ENCODE data around the gene DAPP1. TPM values are rescaled to one million over a fixed set of nuclear protein-coding genes. Genes with fewer than 3 reads are reported as not detected.
"Not testable (repeated sequence)": the region's sequence is repeated elsewhere in the genome, so short reads cannot be mapped to it uniquely, and the experiment has no call there.

DAPP1 gene
- total RNA-seq = 0.74 TPM
- long read RNA-seq = 0 reads

- Histone ChIP-seq H3K27ac (replicated peaks) (peak within 1 kb of the TSS; percentile 42), H3K27me3 (ENCODE audit: low read depth) (peaks cover 6% of the 10 kb centered on the region), H3K36me3 (no peaks in the 10 kb centered on the region), H3K4me1 (peaks cover 16% of the 10 kb centered on the region), H3K4me3 (peak within 1 kb of the TSS; percentile 27), H3K9me3 (replicated peaks) (no peaks in the 10 kb centered on the region)
- TF ChIP-seq CTCF (IDR thresholded peaks at IDR 0.05; ENCODE audit: borderline replicate concordance) = no peak
- intact Hi-C loops (cut with micrococcal nuclease) = no loop called here
- DNase-seq = peak; percentile 17
Measured at GRCh38 chr4:99816545-99817308, at the start of gene DAPP1. Gene DAPP1, plus strand, starts transcription at chr4:99816827. Its CDS starts 87 bp downstream, at chr4:99816914.

- H3K9me3 ChIP-seq (replicated peaks) = peaks cover 17% of the 10 kb centered on the region
- H3K4me1 ChIP-seq; DNase-seq; H3K27ac ChIP-seq (replicated peaks); H3K4me3 ChIP-seq; H3K27me3 ChIP-seq (ENCODE audit: low read depth); H3K36me3 ChIP-seq; intact Hi-C loops (cut with micrococcal nuclease): not testable (repeated sequence)
Measured at GRCh38 chr4:99770842-99771241, 45.8 kb upstream of the DAPP1 start.

- intact Hi-C loops (cut with micrococcal nuclease) = no loop called here
- H3K27me3 ChIP-seq (ENCODE audit: low read depth) = no peaks in the 10 kb centered on the region
- peaks cover under 1% of the 10 kb centered on the region for H3K9me3 ChIP-seq (replicated peaks)
Measured at GRCh38 chr4:99783940-99784339, 32.7 kb upstream of the DAPP1 start.

GRCh38 chr4:99784842-99785241 is 31.8 kb upstream of the DAPP1 start:
- DNase-seq = no peak

More at GRCh38 chr4:99783940-99784339, 32.7 kb upstream of the DAPP1 start:
- no peaks in the 10 kb centered on the region for H3K36me3 ChIP-seq
- no peaks in the 10 kb centered on the region for H3K4me1 ChIP-seq
- H3K4me3 ChIP-seq = no peak overlapping the region
- no peak overlapping the region for H3K27ac ChIP-seq (replicated peaks)
- TF ChIP-seq CTCF (IDR thresholded peaks at IDR 0.05; ENCODE audit: borderline replicate concordance) = no peak
- no peak for DNase-seq

GRCh38 chr4:99790796-99791617 is 25.6 kb upstream of the DAPP1 start:
- H3K27ac ChIP-seq (replicated peaks) = no peak overlapping the region
- TF ChIP-seq CTCF (IDR thresholded peaks at IDR 0.05; ENCODE audit: borderline replicate concordance) = no peak
- intact Hi-C loops (cut with micrococcal nuclease) = no loop called here

More at GRCh38 chr4:99784842-99785241, 31.8 kb upstream of the DAPP1 start:
- no peak for TF ChIP-seq CTCF (IDR thresholded peaks at IDR 0.05; ENCODE audit: borderline replicate concordance)
- Histone ChIP-seq H3K36me3 (no peaks in the 10 kb centered on the region), H3K9me3 (replicated peaks) (no peaks in the 10 kb centered on the region), H3K4me1 (no peaks in the 10 kb centered on the region), H3K27me3 (ENCODE audit: low read depth) (no peaks in the 10 kb centered on the region), H3K27ac (replicated peaks) (no peak overlapping the region), H3K4me3 (no peak overlapping the region)
- intact Hi-C loops (cut with micrococcal nuclease) = no loop called here

More at GRCh38 chr4:99790796-99791617, 25.6 kb upstream of the DAPP1 start:
- H3K27me3 ChIP-seq (ENCODE audit: low read depth) = no peaks in the 10 kb centered on the region
- H3K4me1 ChIP-seq = no peaks in the 10 kb centered on the region
- H3K9me3 ChIP-seq (replicated peaks) = no peaks in the 10 kb centered on the region
- H3K4me3 ChIP-seq = no peak overlapping the region
- no peaks in the 10 kb centered on the region for H3K36me3 ChIP-seq
- no peak for DNase-seq

All from left ventricle myocardium inferior (tissue), 1 donor.